ENCODE results near the gene MT1B. TPM values are rescaled to one million over a fixed set of nuclear protein-coding genes. Genes with fewer than 3 reads are reported as not detected.

MT1B gene
- total and polyA plus RNA-seq, 4 donors = 1.2 to 1.5 TPM; not detected in 2

DNA sequence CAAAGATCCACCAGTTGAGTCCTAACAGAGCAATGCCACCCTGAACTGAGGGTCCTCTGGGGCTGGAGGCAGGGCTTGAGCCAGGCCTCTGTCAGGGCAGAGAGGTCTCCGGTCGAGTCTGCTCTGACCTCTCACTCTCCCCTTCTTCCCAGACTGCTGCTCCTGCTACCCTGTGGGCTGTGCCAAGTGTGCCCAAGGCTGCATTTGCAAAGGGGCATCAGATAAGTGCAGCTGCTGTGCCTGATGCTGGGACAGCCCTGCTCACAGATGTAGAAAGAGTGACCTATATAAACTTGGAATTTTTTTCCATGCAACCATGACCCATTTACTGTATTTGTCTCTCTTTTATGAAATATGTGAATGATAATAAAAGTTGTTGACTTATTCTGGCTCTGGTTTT lies 2.4 kb upstream of the MT1B start:
- Histone ChIP-seq H3K36me3 (ENCODE audit: control insufficient read depth in 4 of 4, insufficient read depth in 3 of 4, low read depth in 1 of 4, low read length in 3 of 4) (no peaks in the 10 kb centered on the region), H3K4me3 (ENCODE audit: low read depth in 1 of 3, low read length in 3 of 3) (no peak overlapping the region), H3K27ac (ENCODE audit: low read depth in 1 of 2, low read length in 2 of 2) (no peak overlapping the region), H3K27me3 (ENCODE audit: control insufficient read depth in 4 of 4, insufficient read depth in 4 of 4, low read length in 3 of 4) (no peaks in the 10 kb centered on the region), H3K4me1 (ENCODE audit: control insufficient read depth in 4 of 4, insufficient read depth in 4 of 4, low read length in 3 of 4) (peaks cover 5 to 18% (median 11%) of the 10 kb centered on the region in 4 donors), H3K9me3 (ENCODE audit: control insufficient read depth in 4 of 4, low read length in 3 of 4) (no peaks in the 10 kb centered on the region), H3K9ac (ENCODE audit: low read depth in 1 of 2, low read length in 2 of 2) (no peak overlapping the region)
- TF ChIP-seq JUND (IDR thresholded peaks at IDR 0.05) (no peak), REST (IDR thresholded peaks at IDR 0.05) (no peak), ATF3 (IDR thresholded peaks at IDR 0.05) (no peak), MAX (IDR thresholded peaks at IDR 0.05) (no peak), HNF4G (IDR thresholded peaks at IDR 0.05) (no peak), GABPA (IDR thresholded peaks at IDR 0.05 in 1 of 2, conservative IDR thresholded peaks at IDR 0.05 in 1 of 2) (no peak), HNF4A (conservative IDR thresholded peaks at IDR 0.05) (no peak), RAD21 (IDR thresholded peaks at IDR 0.05) (no peak)
- TF ChIP-seq, protein P1, sequence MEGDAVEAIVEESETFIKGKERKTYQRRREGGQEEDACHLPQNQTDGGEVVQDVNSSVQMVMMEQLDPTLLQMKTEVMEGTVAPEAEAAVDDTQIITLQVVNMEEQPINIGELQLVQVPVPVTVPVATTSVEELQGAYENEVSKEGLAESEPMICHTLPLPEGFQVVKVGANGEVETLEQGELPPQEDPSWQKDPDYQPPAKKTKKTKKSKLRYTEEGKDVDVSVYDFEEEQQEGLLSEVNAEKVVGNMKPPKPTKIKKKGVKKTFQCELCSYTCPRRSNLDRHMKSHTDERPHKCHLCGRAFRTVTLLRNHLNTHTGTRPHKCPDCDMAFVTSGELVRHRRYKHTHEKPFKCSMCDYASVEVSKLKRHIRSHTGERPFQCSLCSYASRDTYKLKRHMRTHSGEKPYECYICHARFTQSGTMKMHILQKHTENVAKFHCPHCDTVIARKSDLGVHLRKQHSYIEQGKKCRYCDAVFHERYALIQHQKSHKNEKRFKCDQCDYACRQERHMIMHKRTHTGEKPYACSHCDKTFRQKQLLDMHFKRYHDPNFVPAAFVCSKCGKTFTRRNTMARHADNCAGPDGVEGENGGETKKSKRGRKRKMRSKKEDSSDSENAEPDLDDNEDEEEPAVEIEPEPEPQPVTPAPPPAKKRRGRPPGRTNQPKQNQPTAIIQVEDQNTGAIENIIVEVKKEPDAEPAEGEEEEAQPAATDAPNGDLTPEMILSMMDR (IDR thresholded peaks at IDR 0.05; ENCODE audit: low read depth, low read length, missing input control) = no peak
- WGBS = 96% methylated on average over 2 of the region's 2 CpGs
- DNase-seq (ENCODE audit: low spot score) = no peak

DNA sequence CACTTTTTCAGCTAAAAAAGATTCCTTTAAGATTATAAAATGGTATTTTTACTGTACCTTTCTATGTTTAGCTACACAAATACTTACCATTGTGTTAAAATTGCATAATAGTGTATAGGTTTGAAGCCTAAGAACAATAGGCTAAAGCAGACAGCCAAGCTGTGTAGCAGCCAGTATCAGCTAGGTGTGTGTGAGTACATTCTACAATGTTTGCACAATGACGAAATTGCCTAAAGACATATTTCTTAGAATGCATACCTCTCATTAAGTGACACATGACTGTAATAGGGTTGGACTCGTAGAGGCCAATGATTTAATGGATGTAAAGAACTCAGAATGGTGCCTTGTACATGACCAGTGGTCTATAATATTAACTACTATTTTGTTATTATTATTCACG lies 1.9 kb upstream of the MT1B start:
- Histone ChIP-seq H3K27me3 (ENCODE audit: control insufficient read depth in 4 of 4, insufficient read depth in 4 of 4, low read length in 3 of 4) (no peaks in the 10 kb centered on the region), H3K9ac (ENCODE audit: low read depth in 1 of 2, low read length in 2 of 2) (no peak overlapping the region), H3K4me1 (ENCODE audit: control insufficient read depth in 4 of 4, insufficient read depth in 4 of 4, low read length in 3 of 4) (peaks cover 5 to 17% (median 11%) of the 10 kb centered on the region in 4 donors), H3K36me3 (ENCODE audit: control insufficient read depth in 4 of 4, insufficient read depth in 3 of 4, low read depth in 1 of 4, low read length in 3 of 4) (no peaks in the 10 kb centered on the region), H3K4me3 (ENCODE audit: low read depth in 1 of 3, low read length in 3 of 3) (no peak overlapping the region), H3K27ac (ENCODE audit: low read depth in 1 of 2, low read length in 2 of 2) (no peak overlapping the region), H3K9me3 (ENCODE audit: control insufficient read depth in 4 of 4, low read length in 3 of 4) (no peaks in the 10 kb centered on the region)
- no peak for DNase-seq (ENCODE audit: low spot score)
- TF ChIP-seq FOXA1 (IDR thresholded peaks at IDR 0.05) = no peak
- TF ChIP-seq TAF1 (conservative IDR thresholded peaks at IDR 0.05) = no peak
- TF ChIP-seq RAD21 (IDR thresholded peaks at IDR 0.05) = no peak
- no peak for TF ChIP-seq FOXA2 (IDR thresholded peaks at IDR 0.05)
- TF ChIP-seq JUND (IDR thresholded peaks at IDR 0.05) = no peak
- TF ChIP-seq ATF3 (IDR thresholded peaks at IDR 0.05) = no peak
- no peak for TF ChIP-seq NR2F2 (IDR thresholded peaks at IDR 0.05)
- no peak for TF ChIP-seq REST (IDR thresholded peaks at IDR 0.05)
- TF ChIP-seq RXRA (IDR thresholded peaks at IDR 0.05) = no peak
- TF ChIP-seq HNF4A (conservative IDR thresholded peaks at IDR 0.05) = no peak
- no peak for TF ChIP-seq MAX (IDR thresholded peaks at IDR 0.05)
- TF ChIP-seq GABPA (IDR thresholded peaks at IDR 0.05 in 1 of 2, conservative IDR thresholded peaks at IDR 0.05 in 1 of 2) = no peak
- no peak for TF ChIP-seq HNF4G (IDR thresholded peaks at IDR 0.05)
- no peak for TF ChIP-seq EGR1 (IDR thresholded peaks at IDR 0.05; ENCODE audit: low read depth in 2 of 2)
- TF ChIP-seq SP1 (IDR thresholded peaks at IDR 0.05) = no peak
- TF ChIP-seq YY1 (IDR thresholded peaks at IDR 0.05) = no peak
- TF ChIP-seq, protein P2, sequence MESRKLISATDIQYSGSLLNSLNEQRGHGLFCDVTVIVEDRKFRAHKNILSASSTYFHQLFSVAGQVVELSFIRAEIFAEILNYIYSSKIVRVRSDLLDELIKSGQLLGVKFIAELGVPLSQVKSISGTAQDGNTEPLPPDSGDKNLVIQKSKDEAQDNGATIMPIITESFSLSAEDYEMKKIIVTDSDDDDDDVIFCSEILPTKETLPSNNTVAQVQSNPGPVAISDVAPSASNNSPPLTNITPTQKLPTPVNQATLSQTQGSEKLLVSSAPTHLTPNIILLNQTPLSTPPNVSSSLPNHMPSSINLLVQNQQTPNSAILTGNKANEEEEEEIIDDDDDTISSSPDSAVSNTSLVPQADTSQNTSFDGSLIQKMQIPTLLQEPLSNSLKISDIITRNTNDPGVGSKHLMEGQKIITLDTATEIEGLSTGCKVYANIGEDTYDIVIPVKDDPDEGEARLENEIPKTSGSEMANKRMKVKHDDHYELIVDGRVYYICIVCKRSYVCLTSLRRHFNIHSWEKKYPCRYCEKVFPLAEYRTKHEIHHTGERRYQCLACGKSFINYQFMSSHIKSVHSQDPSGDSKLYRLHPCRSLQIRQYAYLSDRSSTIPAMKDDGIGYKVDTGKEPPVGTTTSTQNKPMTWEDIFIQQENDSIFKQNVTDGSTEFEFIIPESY (IDR thresholded peaks at IDR 0.05) = no peak
- WGBS = 79% methylated on average over 3 of the region's 3 CpGs

All from liver (tissue), 9 donors.